ENCODE measurements around the gene MICU2.
A peak's percentile ranks its signal among the peaks of the same experiment; 100 is the strongest.

DNA sequence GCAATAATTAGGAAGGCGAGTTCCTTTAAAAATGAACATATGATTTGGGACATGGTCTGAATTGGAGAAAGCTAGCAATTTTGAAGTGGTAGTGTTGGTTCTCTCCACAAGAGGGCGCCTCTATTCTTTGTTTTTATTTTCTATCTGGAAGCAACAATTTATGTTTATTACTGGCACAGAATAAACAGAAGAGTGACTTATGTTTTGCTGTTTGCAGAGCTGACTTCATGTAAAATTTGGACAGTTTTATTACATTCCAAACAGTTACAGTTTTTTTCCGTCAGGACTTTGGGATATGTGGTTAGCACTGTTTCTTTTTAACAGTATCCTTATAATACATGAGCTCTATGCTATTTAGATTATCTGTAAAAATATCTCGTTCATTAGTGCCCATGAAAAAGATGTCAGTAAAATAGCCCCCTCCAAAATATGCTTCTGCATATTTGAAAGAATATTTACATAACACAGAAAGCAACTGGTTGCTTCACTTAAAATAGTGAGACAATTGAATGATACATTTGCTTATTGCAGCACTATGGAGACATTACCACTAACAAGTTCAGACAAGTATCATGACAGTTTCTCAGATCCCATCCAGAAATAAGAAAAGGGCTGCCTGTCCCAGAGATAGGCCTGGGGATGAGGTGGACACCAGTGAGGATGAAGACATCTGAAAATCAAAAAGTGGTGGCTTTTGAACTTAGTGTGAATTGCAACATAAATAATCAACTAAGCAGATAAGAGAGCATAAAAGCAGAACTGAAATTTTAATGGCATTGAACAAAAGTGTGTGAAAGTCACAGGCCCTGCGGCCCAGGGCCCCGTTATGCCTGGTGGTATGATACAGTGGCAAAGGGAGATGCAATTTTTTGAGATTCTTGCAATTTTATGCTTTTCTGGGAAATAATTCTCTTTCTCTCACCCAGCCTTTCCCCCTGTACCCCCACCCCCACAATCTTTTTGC lies 34.6 kb upstream of the MICU2 start:
- TF ChIP-seq CTCF (IDR thresholded peaks at IDR 0.05) (peak; percentile 72 to 88 (median 78)), POLR2A (IDR thresholded peaks at IDR 0.05) (no peak)

All from heart left ventricle (tissue), 13 donors.